Retina (tissue), 1 donor: ENCODE results near the gene EHHADH.
"Not testable (repeated sequence)": the region's sequence is repeated elsewhere in the genome, so short reads cannot be mapped to it uniquely, and the experiment has no call there.

Experiments used
- DNase-seq: peaks from one replicate; pipeline ENCODE4 v3.0.0-alpha.2; 2016

The EHHADH gene

DNA sequence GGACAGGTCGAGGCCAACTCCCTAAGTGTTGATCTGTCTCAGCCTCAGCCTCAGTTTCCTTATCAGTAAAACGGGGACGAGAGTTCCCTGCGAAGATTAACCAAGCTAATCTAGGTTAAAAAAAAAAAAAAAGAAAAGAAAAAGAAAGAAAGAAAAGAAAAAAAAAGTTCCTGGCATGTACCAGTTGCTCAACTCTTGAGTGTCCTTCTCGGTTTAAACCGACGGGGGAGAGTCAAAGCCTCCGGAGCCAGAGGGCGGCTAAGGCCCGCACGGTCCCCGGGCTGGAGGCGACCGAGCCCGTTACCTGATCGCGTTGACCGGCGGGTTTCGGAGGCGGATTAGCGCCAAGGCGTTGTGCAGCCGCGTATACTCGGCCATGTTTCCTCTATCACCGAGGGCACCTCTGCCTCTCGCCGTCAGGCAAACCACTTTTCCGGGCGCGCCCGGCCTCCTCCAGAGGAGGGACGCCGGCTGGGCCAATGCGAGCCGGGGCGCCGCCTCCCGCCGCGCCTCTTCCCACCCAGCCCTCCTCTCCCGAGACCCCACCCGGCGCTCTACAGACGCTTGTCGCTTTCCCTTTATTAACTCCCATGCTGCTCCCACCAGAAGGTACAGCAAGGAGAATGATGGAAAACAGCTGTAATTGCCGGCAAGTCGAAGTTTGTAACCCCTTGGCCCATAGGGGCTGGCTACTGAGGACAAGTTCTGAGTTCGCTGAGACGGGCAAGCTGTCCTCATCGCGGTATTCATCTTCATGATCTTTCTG lies at the start of gene EHHADH:
Gene EHHADH, minus strand, starts transcription at position 405 of the 766 bp plus-strand sequence. Its CDS starts 27 bp downstream, at position 378.
- peak; percentile 74 for DNase-seq

GRCh38 chr3:185299918-185300426 lies 46.1 kb upstream of the EHHADH start:
- not testable (repeated sequence) for DNase-seq

GRCh38 chr3:185297867-185298266 lies 44.0 kb upstream of the EHHADH start:
- no peak for DNase-seq

GRCh38 chr3:185292238-185292637 lies 38.4 kb upstream of the EHHADH start:
- DNase-seq: no peak

DNA sequence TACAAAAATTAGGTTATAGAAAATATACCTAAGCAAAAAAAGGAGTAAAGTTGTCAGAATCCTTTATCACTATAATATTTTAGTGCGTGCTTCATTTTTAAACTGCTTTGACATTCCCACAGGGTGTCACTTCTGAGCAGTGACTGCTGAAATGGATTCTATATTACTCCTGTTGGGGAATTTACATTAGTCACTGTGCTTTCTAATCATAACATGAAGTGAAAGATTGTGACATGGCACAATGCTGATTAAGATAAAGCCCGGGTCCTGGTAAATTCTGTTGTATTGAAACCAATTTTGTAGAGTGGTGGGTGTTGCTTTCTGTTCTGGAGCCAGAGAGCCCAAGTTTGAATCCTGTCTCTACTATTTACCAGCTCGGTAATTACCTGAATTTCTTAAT lies 36.4 kb upstream of the EHHADH start:
- no peak for DNase-seq

DNA sequence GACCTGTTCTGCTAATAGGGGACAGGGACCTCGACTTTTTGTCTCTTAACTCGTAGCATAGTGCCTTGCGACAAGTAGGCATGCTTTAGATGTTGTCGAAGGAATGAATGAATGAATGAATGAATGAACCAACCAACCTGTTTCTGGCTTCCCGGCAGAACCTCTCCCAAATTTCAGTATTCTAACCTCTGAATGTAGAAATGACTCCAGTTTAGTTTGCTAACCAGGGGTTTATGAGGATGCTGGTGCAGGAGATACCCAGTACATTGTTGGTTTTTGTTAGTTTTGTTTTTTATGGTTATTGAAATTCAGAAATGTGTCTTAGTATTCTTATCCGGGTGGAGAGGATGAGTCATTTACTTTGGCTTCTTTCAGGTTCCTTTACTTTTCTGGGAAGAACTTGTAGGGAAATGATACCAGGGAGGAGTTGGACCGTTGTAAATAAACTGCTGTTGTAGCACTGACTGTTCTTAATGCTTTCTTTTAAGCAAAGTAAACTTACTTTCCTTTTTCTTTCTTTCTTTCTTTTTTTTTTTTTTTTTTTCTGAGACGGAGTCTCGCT lies 29.6 kb upstream of the EHHADH start:
- no peak for DNase-seq

DNA sequence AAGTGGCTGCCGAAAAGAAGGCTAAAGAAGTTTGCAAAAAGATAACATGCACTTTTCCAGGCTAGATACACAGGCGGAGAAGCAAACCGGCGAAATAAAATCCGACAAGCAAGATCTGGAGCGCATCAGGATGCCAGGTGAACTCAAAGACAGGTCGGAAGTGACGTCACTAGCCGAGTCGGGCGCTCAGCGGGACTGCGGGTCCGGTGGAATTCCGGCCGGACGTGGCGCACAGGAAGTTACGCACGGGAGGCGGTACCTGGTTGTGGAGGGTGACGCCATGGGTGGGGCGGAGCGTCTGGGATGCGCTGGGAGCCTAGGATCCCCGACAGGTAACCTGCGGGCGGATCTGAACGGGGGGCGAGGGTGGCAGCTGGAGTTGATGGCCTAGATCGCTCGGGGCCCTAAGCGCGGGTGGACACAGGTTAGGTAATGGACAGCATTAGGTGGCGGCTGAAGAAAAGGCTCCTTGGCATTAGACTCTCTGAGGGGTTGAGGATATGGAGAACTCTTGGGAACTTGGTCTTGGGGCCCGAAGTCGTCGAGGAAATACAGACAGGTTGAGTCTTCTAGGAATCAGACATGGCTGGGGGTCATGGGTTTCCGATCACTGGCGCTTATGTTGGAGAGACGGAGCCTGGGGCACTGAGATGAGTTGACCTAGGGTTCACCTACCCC lies 29.0 kb upstream of the EHHADH start:
- peak; percentile 96 for DNase-seq

DNA sequence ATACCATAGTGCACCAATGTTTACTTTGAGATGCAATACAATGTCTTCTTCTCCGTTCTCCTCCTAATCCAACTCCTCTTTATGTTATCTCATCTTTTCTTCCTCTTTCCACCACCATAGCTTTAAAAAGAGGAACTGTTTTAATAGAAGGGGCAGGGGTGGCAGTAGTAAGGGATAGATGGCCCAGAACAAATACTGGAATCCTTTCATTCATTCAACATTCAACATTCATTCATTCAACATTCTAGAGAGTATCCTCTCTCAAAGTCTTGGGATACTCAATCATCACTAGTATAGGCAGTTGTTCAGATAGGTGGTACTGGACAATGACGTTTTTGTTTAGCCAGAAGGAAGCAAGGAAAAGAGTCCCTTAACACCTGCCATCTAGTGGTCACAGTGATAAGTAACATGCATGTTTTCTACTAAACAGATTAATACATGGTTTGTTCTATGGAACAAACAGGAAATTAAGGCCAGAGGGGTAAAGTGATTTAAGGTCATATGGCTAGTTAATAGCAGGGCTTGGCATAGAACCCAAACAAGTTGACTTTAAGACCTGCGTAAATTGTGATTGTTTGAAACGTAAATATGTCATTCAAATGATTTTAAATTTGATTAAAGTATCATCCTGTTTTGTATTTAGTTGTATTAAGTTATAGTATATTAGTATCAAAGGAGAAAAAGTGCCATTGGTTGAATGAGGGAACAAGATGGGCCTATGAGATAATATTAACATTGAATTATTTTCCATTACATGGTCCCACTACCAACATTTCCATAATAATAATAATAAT lies 26.9 kb upstream of the EHHADH start:
- no peak for DNase-seq

- DNase-seq: no peak
These were observed 25.8 kb upstream of the EHHADH start for GRCh38 chr3:185279587-185280138.

- no peak for DNase-seq
These were observed 22.6 kb upstream of the EHHADH start for GRCh38 chr3:185276415-185276814.

DNA sequence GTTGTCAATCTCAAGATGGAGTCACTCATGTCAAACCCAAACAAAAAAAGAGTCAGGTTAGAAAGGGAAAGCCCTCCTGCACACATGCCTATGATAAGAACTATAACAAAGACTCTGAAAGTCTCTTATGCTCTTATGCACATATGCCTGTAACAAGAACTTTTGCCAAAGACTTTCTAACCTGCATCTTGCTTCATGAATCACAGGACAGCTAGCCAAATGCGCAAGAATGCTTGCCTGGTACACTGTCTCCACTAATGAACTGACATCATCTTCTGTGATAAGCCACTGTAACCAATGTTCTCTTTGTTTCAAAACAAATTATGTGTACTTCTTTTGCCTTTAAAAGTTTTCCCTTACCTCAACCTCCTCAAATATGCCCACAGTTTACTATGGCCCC lies 18.2 kb upstream of the EHHADH start:
- DNase-seq: no peak

DNA sequence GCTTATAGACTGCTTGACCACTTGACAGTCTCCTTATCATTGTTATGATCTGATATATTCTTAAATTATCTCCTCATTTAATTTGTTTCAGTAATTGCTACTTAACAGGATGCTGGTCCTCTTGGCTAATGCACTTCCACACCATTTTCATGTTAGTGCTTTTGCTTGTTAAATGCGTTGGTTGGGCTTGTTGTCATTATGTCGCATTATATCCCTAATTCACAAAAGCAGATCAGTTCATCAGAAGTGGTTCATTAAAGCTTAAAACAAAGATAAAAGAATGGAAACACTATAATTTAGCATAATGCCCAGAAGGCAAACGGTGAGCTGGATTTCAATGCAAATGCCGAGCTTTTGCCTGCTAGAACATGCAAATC lies 17.1 kb upstream of the EHHADH start:
- DNase-seq: no peak

GRCh38 chr3:185270262-185270955 lies 16.6 kb upstream of the EHHADH start:
- peak; percentile 38 for DNase-seq

- DNase-seq: no peak
These were observed 14.5 kb upstream of the EHHADH start for GRCh38 chr3:185268194-185268962.

DNA sequence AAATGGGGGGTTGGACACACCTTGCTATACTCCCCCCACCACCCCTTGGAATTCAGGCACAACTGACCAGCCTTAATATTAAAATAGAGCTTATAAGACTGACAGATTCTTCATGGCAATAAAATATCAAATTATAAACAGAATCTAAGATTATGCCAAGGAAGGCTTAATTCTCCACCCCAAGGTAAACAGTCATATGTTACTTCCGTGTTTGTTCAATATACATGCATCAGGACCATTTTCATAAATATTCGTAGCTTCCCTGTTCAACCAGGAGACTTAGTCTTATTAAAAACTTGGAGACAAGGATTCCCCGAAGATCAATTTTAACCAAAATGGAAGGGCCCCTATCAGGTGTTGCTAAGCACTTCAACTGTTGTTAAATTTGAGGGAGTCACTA lies 13.3 kb upstream of the EHHADH start:
- DNase-seq: no peak

GRCh38 chr3:185264849-185265553 lies 11.2 kb upstream of the EHHADH start:
- DNase-seq: no peak

GRCh38 chr3:185263423-185263822 lies 9.6 kb upstream of the EHHADH start:
- no peak for DNase-seq

GRCh38 chr3:185257334-185257733 lies 3.5 kb upstream of the EHHADH start:
- no peak for DNase-seq

GRCh38 chr3:185254799-185255198 lies 950 bp upstream of the EHHADH start:
- no peak for DNase-seq

DNA sequence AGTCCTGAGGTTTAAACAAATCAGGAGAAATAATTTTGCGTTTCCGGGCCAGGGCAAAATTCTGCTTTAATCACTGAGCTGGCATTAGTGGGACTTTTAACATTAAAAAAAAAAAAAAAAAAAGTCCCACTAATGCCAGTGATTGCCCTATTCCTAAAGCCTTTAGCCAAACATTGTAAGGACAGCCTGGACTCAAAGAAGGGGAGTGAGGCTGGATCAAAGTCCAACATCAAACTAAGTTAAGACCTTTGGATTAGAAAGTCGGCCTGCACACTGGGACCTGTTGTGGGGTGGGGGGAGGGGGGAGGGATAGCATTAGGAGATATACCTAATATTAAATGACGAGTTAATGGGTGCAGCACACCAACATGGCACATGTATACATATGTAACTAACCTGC lies 716 bp downstream of the EHHADH start:
- not testable (repeated sequence) for DNase-seq

DNA sequence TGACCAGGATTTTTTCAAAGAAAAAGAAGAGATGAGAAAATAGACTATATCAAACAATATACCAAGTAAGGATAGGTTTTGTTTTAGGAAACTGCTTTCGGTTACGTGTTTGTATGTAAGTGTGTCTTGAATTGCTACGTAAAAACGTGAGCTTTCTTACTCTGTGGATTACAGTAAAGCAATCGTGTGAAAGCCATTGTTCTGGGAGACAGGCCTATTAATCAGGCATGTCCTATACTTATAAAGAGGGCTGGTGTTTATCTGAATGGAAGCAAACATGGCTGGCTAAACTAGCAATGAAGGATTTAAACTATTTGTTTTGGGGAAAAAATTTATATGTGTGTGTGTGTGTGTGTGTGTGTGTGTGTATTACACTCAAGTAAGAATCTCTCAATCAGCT lies 2.6 kb downstream of the EHHADH start:
- DNase-seq: no peak
